H1 (cell line): Measurements from ENCODE around the gene GDF9. TPM values are rescaled to one million over a fixed set of nuclear protein-coding genes. Genes with fewer than 3 reads are reported as not detected.

ENCODE experiments used
- CBX5 ChIP-seq: fragments of 300-800, 300-1000 bp; sonication (generic); IDR thresholded peaks from 2 replicates; pipeline ENCODE4 v1.7.1; 2016; ENCODE audit warnings: antibody characterized with exemption, low read length, low read depth
- E2F6 ChIP-seq: IDR thresholded peaks from 2 replicates; pipeline ENCODE4 v1.6.1; 2012; ENCODE audit warnings: inconsistent platforms
- SIN3A ChIP-seq, 2 experiments: IDR thresholded peaks in 1 of 2; conservative IDR thresholded peaks in 1 of 2; 2 replicates each; pipeline ENCODE4 v1.6.1; 2011 to 2012; ENCODE audit warnings: low read length in 2 of 2, improper control_type of control experiment in 1 of 2, low read depth in 1 of 2, mild to moderate bottlenecking in 1 of 2
- polyA plus RNA-seq, 7 experiments: library from polyadenylated mRNA; depleted of rRNA in 3 of 7; stranded (reverse) in 5 of 7; unstranded in 2 of 7; fragments of >200 nt in 5 of 7; fragments of 200-250 nt in 2 of 7; gene quantifications; 1 replicate in 5 of 7; 2 replicates in 1 of 7; 4 replicates in 1 of 7; pipeline versions ENCODE4 v1.2.1 to v1.2.3, GENCODE V29; 2011 to 2013; ENCODE audit warnings: missing spikeins in 2 of 7, mixed read lengths in 2 of 7
- total RNA-seq: library from RNA; stranded (reverse); fragmentation: NEBNext Ultra II Directional; extraction: Animal tissue kit (Norgen Biotek cat#: 25700); gene quantifications from 2 replicates; pipeline ENCODE4 v1.2.1, GENCODE V29; 2021

The GDF9 gene
- total and polyA plus RNA-seq, 2 of the 8 experiments (the other 6 are each of a cell fraction or from before 2014, with no cell fraction given), result 0.14 TPM; not detected in 1

- TF ChIP-seq SIN3A (conservative IDR thresholded peaks at IDR 0.05 in 1 of 2, IDR thresholded peaks at IDR 0.05 in 1 of 2; ENCODE audit: low read depth in 1 of 2, low read length in 2 of 2) (no peak), CBX5 (no peak), E2F6 (no peak)
- TF ChIP-seq, all 59 proteins: peak for 0
These were observed 11.2 kb upstream of the GDF9 start (continued) for GRCh38 chr5:132877466-132877865.
